Neuronal stem cell (in vitro differentiated cells): ENCODE measurements around the gene NME2.

Experiments used
- DNase-seq: peaks from one replicate; pipeline ENCODE4 v3.0.0-alpha.2; 2013; ENCODE audit warnings: low spot score
- H2AFZ ChIP-seq: one replicate; pipeline ENCODE4 v1.6.1; 2013; ENCODE audit warnings: mild to moderate bottlenecking, low read length, inconsistent platforms
- H2AK5ac ChIP-seq: 2 replicates; pipeline ENCODE4 v1.6.1; 2013; ENCODE audit warnings: low read depth, mild to moderate bottlenecking, inconsistent platforms, low read length, moderate library complexity, mixed read lengths
- H2BK120ac ChIP-seq: 2 replicates; pipeline ENCODE4 v1.6.1; 2013; ENCODE audit warnings: low read depth, mild to moderate bottlenecking, inconsistent platforms, low read length, moderate library complexity, mixed read lengths
- H2BK12ac ChIP-seq: one replicate; pipeline ENCODE4 v1.6.1; 2013; ENCODE audit warnings: low read length, inconsistent platforms
- H2BK15ac ChIP-seq: 2 replicates; pipeline ENCODE4 v1.6.1; 2013; ENCODE audit warnings: mild to moderate bottlenecking, low read length, inconsistent platforms, mixed read lengths
- H2BK5ac ChIP-seq: one replicate; pipeline ENCODE4 v1.6.1; 2013; ENCODE audit warnings: inconsistent platforms, mild to moderate bottlenecking, low read length, moderate library complexity
- H3K14ac ChIP-seq: one replicate; pipeline ENCODE4 v1.6.1; 2013; ENCODE audit warnings: low read length, inconsistent platforms
- H3K18ac ChIP-seq: 2 replicates; pipeline ENCODE4 v1.6.1; 2013; ENCODE audit warnings: low read length, inconsistent platforms
- H3K23ac ChIP-seq: 2 replicates; pipeline ENCODE4 v1.6.1; 2013; ENCODE audit warnings: low read depth, mild to moderate bottlenecking, mixed read lengths, low read length, inconsistent platforms; ENCODE audit not compliant: poor library complexity
- H3K27ac ChIP-seq: replicated peaks from 3 replicates; pipeline ENCODE4 v1.5.1; 2013; ENCODE audit warnings: low read length, inconsistent platforms
- H3K27me3 ChIP-seq, 3 experiments: 2 replicates each; pipeline ENCODE4 v1.6.1; 2013; ENCODE audit warnings: low read length in 3 of 3, mild to moderate bottlenecking in 2 of 3, inconsistent platforms in 1 of 3, low read depth in 1 of 3, mixed read lengths in 1 of 3, moderate library complexity in 1 of 3; ENCODE audit not compliant: control insufficient read depth in 3 of 3, insufficient read depth in 3 of 3
- H3K36me3 ChIP-seq, 2 donors: replicated peaks in 1 of 2; 2 replicates each; pipeline ENCODE4 v1.6.1; 2013; ENCODE audit warnings: low read length in 2 of 2; ENCODE audit not compliant: control insufficient read depth in 2 of 2, insufficient read depth in 2 of 2
- H3K4ac ChIP-seq: 2 replicates; pipeline ENCODE4 v1.6.1; 2013; ENCODE audit warnings: inconsistent platforms, mild to moderate bottlenecking, low read length, moderate library complexity
- H3K4me1 ChIP-seq, 2 donors: 1 replicate in 1 of 2; 2 replicates in 1 of 2; pipeline ENCODE4 v1.6.1; 2013; ENCODE audit warnings: low read length in 2 of 2, low read depth in 1 of 2; ENCODE audit not compliant: control insufficient read depth in 2 of 2, insufficient read depth in 1 of 2
- H3K4me2 ChIP-seq: one replicate; pipeline ENCODE4 v1.6.1; 2013; ENCODE audit warnings: mild to moderate bottlenecking, low read length, inconsistent platforms; ENCODE audit not compliant: insufficient read depth, poor library complexity, severe bottlenecking
- H3K4me3 ChIP-seq, 2 donors: 2 replicates each; pipeline ENCODE4 v1.5.1; 2013; ENCODE audit warnings: low read length in 2 of 2, mild to moderate bottlenecking in 2 of 2, inconsistent platforms in 1 of 2, moderate library complexity in 1 of 2
- H3K79me1 ChIP-seq: one replicate; pipeline ENCODE4 v1.6.1; 2013; ENCODE audit warnings: low read depth, mild to moderate bottlenecking, inconsistent platforms, low read length, moderate library complexity
- H3K9ac ChIP-seq: one replicate; pipeline ENCODE4 v1.6.1; 2013; ENCODE audit warnings: mild to moderate bottlenecking, low read depth, low read length, inconsistent platforms; ENCODE audit not compliant: poor library complexity
- H3K9me3 ChIP-seq, 2 donors: replicated peaks in 1 of 2; 2 replicates each; pipeline versions ENCODE3 to v1.6.1; 2013; ENCODE audit warnings: low read length in 2 of 2, mild to moderate bottlenecking in 2 of 2, inconsistent platforms in 1 of 2, low read depth in 1 of 2, mixed read lengths in 1 of 2, moderate library complexity in 1 of 2; ENCODE audit not compliant: control insufficient read depth in 2 of 2, insufficient read depth in 1 of 2
- H4K8ac ChIP-seq: one replicate; pipeline ENCODE4 v1.6.1; 2013; ENCODE audit warnings: low read depth, mild to moderate bottlenecking, inconsistent platforms, low read length, moderate library complexity
- H4K91ac ChIP-seq: one replicate; pipeline ENCODE4 v1.6.1; 2013; ENCODE audit warnings: low read length, low read depth, mild to moderate bottlenecking, inconsistent platforms; ENCODE audit not compliant: poor library complexity
- WGBS, 2 donors: extraction: QIAGEN DNeasy Blood & Tissue Kit; methylation state at CpG; one replicate each; pipeline ENCODE4 v1.1.7; 2013; ENCODE audit warnings: missing lambda C conversion rate in 2 of 2, mixed read lengths in 1 of 2; ENCODE audit not compliant: insufficient read length in 2 of 2, insufficient replicate concordance in 1 of 2; ENCODE audit errors: extremely low coverage in 2 of 2; 5-methylcytosine and 5-hydroxymethylcytosine counted together

NME2 gene

DNA sequence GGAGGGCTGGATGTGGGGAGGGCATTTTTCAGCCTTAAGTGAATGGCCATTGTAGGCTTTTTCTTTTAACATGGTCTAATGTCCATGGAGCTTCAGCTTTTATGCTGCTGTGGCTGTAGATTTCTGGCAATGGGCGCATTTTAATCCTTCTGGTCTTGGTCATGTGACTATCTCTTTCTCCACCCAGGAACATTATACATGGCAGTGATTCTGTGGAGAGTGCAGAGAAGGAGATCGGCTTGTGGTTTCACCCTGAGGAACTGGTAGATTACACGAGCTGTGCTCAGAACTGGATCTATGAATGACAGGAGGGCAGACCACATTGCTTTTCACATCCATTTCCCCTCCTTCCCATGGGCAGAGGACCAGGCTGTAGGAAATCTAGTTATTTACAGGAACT, 4.7 kb upstream of the NME2 start:
- Histone ChIP-seq H3K4ac (no peak overlapping the region), H3K9me3 (no peaks in the 10 kb centered on the region), H2BK5ac (no peak overlapping the region), H3K36me3 (peaks cover 35 to 71% of the 10 kb centered on the region in 2 donors), H4K8ac (no peak overlapping the region), H3K18ac (no peak overlapping the region), H3K79me1 (peaks cover 4% of the 10 kb centered on the region), H2AFZ (no peak overlapping the region), H2BK15ac (no peak overlapping the region), H3K27me3 (no peaks in the 10 kb centered on the region), H3K14ac (no peak overlapping the region), H3K4me3 (no peak overlapping the region), H3K27ac (no peak overlapping the region), H4K91ac (no peak overlapping the region), H3K4me1 (peaks cover 3 to 5% of the 10 kb centered on the region in 2 donors), H2BK120ac (no peak overlapping the region), H2BK12ac (no peak overlapping the region), H3K9ac (no peak overlapping the region), H3K4me2 (no peak overlapping the region), H3K23ac (no peak overlapping the region), H2AK5ac (no peak overlapping the region)
- DNase-seq = no peak
- no CpG with 5 or more reads among the region's 3 CpGs for WGBS, 2 donors

DNA sequence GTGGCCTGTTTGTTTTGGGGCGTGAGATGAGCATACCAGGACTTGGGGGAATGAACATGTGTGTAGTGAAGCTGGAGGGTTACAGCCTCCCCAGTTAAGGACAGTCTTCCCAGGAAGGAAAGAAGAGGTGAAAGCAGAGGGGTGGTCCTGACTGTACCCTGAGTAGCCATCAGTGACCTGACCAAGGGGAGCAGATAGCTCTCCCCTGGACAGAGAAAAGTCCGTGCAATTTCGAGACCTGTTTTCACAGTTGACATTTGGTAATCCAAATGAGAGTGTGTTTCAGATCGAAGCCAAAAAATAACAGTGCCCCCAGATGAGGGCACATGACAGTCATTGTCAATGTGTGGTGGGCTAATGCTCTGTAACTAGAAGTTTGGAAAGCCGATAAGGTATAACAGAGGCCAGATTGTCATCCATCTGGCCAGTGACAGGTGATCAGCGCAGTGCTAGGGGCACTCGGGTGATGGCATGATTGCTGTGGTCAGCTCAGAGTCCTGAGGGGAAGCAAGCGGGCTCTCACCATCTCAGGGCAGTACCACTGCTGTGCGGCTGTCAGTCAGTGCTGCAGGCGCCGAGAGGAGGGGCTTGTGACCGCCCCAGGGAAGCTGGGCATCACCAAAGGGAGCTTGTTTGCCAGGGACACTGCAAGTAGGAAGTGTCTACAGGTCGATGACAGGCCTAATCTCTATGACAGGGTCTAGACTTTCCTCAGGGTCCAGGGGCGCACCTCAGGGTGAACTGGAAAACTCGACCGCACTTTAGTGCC, 1.1 kb upstream of the NME2 start:
- peak overlapping the region in 1 of 2 donors; percentile 76 for H3K4me3 ChIP-seq
- H2BK15ac ChIP-seq = no peak overlapping the region
- no peaks in the 10 kb centered on the region for H3K9me3 ChIP-seq
- no peak overlapping the region for H2AFZ ChIP-seq
- H3K4me2 ChIP-seq = peak overlapping the region; percentile 97
- H2AK5ac ChIP-seq = peak overlapping the region; percentile 44
- H3K79me1 ChIP-seq = peaks cover 4% of the 10 kb centered on the region
- no peak overlapping the region for H2BK12ac ChIP-seq
- peak overlapping the region; percentile 4 for H3K18ac ChIP-seq
- peaks cover 3 to 5% of the 10 kb centered on the region in 2 donors for H3K4me1 ChIP-seq
- no CpG with 5 or more reads among the region's 16 CpGs for WGBS, 2 donors
- no peak overlapping the region for H3K9ac ChIP-seq
- H3K4ac ChIP-seq = no peak overlapping the region
- no peak overlapping the region for H3K14ac ChIP-seq
- H4K8ac ChIP-seq = no peak overlapping the region
- no peak for DNase-seq
- H3K27ac ChIP-seq = no peak overlapping the region
- H2BK120ac ChIP-seq = no peak overlapping the region
- H3K23ac ChIP-seq = peak overlapping the region; percentile 70
- no peak overlapping the region for H4K91ac ChIP-seq
- no peaks in the 10 kb centered on the region for H3K27me3 ChIP-seq
- H2BK5ac ChIP-seq = peak overlapping the region; percentile 80
- H3K36me3 ChIP-seq = peaks cover 27 to 61% of the 10 kb centered on the region in 2 donors

DNA sequence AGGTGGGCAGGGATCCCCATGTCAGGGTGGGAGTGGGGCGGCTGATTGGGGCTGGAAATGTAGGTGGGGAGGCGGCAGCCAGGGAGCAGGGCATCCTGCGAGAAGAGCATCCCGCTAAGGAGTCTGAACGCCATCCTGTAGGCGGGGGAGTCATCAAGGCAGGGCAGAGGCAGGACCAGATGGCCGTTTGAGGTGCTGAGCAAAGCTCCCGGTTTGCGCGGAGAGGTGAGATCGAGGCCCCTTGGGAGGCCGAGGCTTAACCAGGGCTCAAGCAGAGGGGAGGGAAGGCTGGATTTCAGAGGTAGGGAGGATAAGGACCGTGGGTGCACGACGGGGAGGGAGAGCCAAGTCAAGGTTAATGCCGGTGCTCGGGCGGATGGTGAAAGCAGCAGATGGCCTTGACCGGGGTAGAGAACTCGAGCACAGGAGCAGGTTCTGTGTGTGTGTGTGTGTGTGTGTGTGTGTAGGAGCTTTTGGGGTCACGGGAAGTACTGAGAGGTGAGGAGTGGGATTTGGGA, 472 bp upstream of the NME2 start:
- Histone ChIP-seq H3K4me3 (peak overlapping the region; percentile 70 to 76), H2BK5ac (peak overlapping the region; percentile 80), H4K8ac (no peak overlapping the region), H2AFZ (peak overlapping the region; percentile 77), H3K23ac (peak overlapping the region; percentile 70), H2BK120ac (no peak overlapping the region), H2AK5ac (peak overlapping the region; percentile 44), H2BK15ac (no peak overlapping the region), H3K79me1 (peaks cover 4% of the 10 kb centered on the region), H3K4me1 (peaks cover 3 to 5% of the 10 kb centered on the region in 2 donors), H3K27ac (no peak overlapping the region), H3K4me2 (peak overlapping the region; percentile 97), H3K36me3 (peaks cover 24 to 61% of the 10 kb centered on the region in 2 donors), H3K4ac (no peak overlapping the region), H4K91ac (no peak overlapping the region), H3K27me3 (no peaks in the 10 kb centered on the region), H3K14ac (no peak overlapping the region), H3K9ac (peak overlapping the region; percentile 87), H3K18ac (peak overlapping the region; percentile 4), H2BK12ac (no peak overlapping the region), H3K9me3 (no peaks in the 10 kb centered on the region)
- WGBS, 2 donors = no CpG with 5 or more reads among the region's 21 CpGs
- no peak for DNase-seq
